Esophagus mucosa (tissue), 1 donor: ENCODE results near the gene PRR22. TPM values are rescaled to one million over a fixed set of nuclear protein-coding genes. Genes with fewer than 3 reads are reported as not detected.
"Not testable (repeated sequence)": the region's sequence is repeated elsewhere in the genome, so short reads cannot be mapped to it uniquely, and the experiment has no call there.

ENCODE experiments used
- ATAC-seq: fragments of 200-7000 bp; cut with Tn5 transposase; one replicate; pipeline ENCODE4 v1.9.1; 2020
- total RNA-seq: library from RNA; stranded (reverse); gene quantifications from one replicate; pipeline ENCODE4 v1.2.4, GENCODE V29; 2023
- donor health status: DM: yes; HTN: yes; CAD: no.

The PRR22 gene
- total RNA-seq, 1 donor from 2014 or later: 1.8 TPM

- ATAC-seq: peak; percentile 92
Measured at GRCh38 chr19:5790559-5791520, 6.3 kb upstream of the PRR22 start, which contains the start of gene DUS3L. TSS of gene DUS3L (minus strand) at chr19:5791163. CDS start at chr19:5791141, 22 bp downstream.

- peak; percentile 63 for ATAC-seq
Measured at GRCh38 chr19:5789886-5790558, 5.5 kb upstream of the PRR22 start.

- ATAC-seq: no peak
Measured at GRCh38 chr19:5789351-5789761, 4.8 kb upstream of the PRR22 start.

- ATAC-seq: no peak
Measured at GRCh38 chr19:5788422-5788821, 3.9 kb upstream of the PRR22 start.

- ATAC-seq: no peak
Measured at GRCh38 chr19:5787409-5788182, 3.0 kb upstream of the PRR22 start.

GRCh38 chr19:5786593-5787408, 2.3 kb upstream of the PRR22 start:
- no peak for ATAC-seq

GRCh38 chr19:5785423-5785822, 877 bp upstream of the PRR22 start:
- ATAC-seq: no peak

GRCh38 chr19:5782945-5783919, 1.3 kb downstream of the PRR22 start:
- ATAC-seq: peak; percentile 6

GRCh38 chr19:5782322-5782721, 2.2 kb downstream of the PRR22 start:
- ATAC-seq: no peak

- not testable (repeated sequence) for ATAC-seq
Measured at GRCh38 chr19:5780916-5781315, 3.6 kb downstream of the PRR22 start.

GRCh38 chr19:5778402-5778801, 6.1 kb downstream of the PRR22 start:
- no peak for ATAC-seq

- ATAC-seq: peak; percentile 26
Measured at GRCh38 chr19:5775668-5776309, 8.8 kb downstream of the PRR22 start.

GRCh38 chr19:5774921-5775320, 9.6 kb downstream of the PRR22 start:
- no peak for ATAC-seq

GRCh38 chr19:5773276-5773675, 11.3 kb downstream of the PRR22 start:
- no peak for ATAC-seq

- no peak for ATAC-seq
Measured at GRCh38 chr19:5772416-5772815, 12.1 kb downstream of the PRR22 start.

- ATAC-seq: no peak
Measured at GRCh38 chr19:5767949-5768348, 16.6 kb downstream of the PRR22 start.

GRCh38 chr19:5765220-5765619, 19.3 kb downstream of the PRR22 start:
- ATAC-seq: no peak

GRCh38 chr19:5762608-5763217, 21.8 kb downstream of the PRR22 start:
- ATAC-seq: no peak

GRCh38 chr19:5753743-5754142, 30.8 kb downstream of the PRR22 start:
- no peak for ATAC-seq

- ATAC-seq: no peak
Measured at GRCh38 chr19:5751709-5752108, 32.8 kb downstream of the PRR22 start.
